Smooth muscle cell (in vitro differentiated cells): ENCODE results near the gene PMS1. TPM values are rescaled to one million over a fixed set of nuclear protein-coding genes. Genes with fewer than 3 reads are reported as not detected.
A peak's percentile ranks its signal among the peaks of the same experiment; 100 is the strongest.

Experiments
- DNase-seq: peaks from one replicate; lab custom pipeline; 2025; ENCODE audit not compliant: unreplicated experiment; lab: John Stamatoyannopoulos, UW
- H2AFZ ChIP-seq: fragments of 200-600 bp; sonication (generic); 2 replicates; pipeline ENCODE4 v1.6.0; 2016; ENCODE audit warnings: antibody characterized with exemption, low read depth, mild to moderate bottlenecking
- H3F3A ChIP-seq: fragments of 200-600 bp; sonication (generic); 2 replicates; pipeline ENCODE4 v1.6.0; 2017; ENCODE audit warnings: antibody characterized with exemption, low read depth
- H3K27ac ChIP-seq: fragments of 200-600 bp; sonication (generic); 2 replicates; pipeline ENCODE4 v1.5.1; 2016; ENCODE audit warnings: low read depth, mild to moderate bottlenecking
- H3K27me3 ChIP-seq: fragments of 200-600 bp; sonication (generic); 2 replicates; pipeline ENCODE4 v1.6.1; 2016; ENCODE audit warnings: low read depth, mild to moderate bottlenecking
- H3K36me3 ChIP-seq: fragments of 200-600 bp; sonication (generic); 2 replicates; pipeline ENCODE4 v1.5.1; 2016; ENCODE audit warnings: low read depth
- H3K4me1 ChIP-seq: fragments of 200-600 bp; sonication (generic); 2 replicates; pipeline ENCODE4 v1.5.1; 2016; ENCODE audit warnings: low read depth
- H3K4me2 ChIP-seq: fragments of 200-600 bp; sonication (generic); 2 replicates; pipeline ENCODE4 v1.6.0; 2016; ENCODE audit warnings: mild to moderate bottlenecking
- H3K4me3 ChIP-seq: fragments of 200-600 bp; sonication (generic); 2 replicates; pipeline ENCODE4 v1.5.1; 2016; ENCODE audit warnings: mild to moderate bottlenecking
- H3K79me2 ChIP-seq: fragments of 200-600 bp; sonication (generic); 2 replicates; pipeline ENCODE4 v1.6.0; 2016; ENCODE audit warnings: low read depth, mild to moderate bottlenecking
- H3K9ac ChIP-seq: fragments of 200-600 bp; sonication (generic); 2 replicates; pipeline ENCODE4 v1.6.0; 2016; ENCODE audit warnings: low read depth
- H3K9me3 ChIP-seq: fragments of 200-600 bp; sonication (generic); replicated peaks from 2 replicates; pipeline ENCODE4 v1.5.1; 2016; ENCODE audit warnings: low read depth
- H4K20me1 ChIP-seq: fragments of 200-600 bp; sonication (generic); 2 replicates; pipeline ENCODE4 v1.6.0; 2016; ENCODE audit warnings: low read depth
- CTCF ChIP-seq: fragments of 200-600 bp; sonication (generic); IDR thresholded peaks from 2 replicates; pipeline ENCODE4 v1.5.1; 2017; ENCODE audit warnings: borderline replicate concordance, mild to moderate bottlenecking, antibody characterized with exemption; ENCODE audit not compliant: insufficient read depth, poor library complexity, severe bottlenecking
- WGBS: methylation state at CpG from one replicate; pipeline ENCODE4 v1.1.7; 2016; ENCODE audit warnings: low lambda C conversion rate; 5-methylcytosine and 5-hydroxymethylcytosine counted together
- polyA plus RNA-seq: library from polyadenylated mRNA; unstranded; fragments of >200 nt; fragmentation: Nextera tagmentation; extraction: Ambion mirVana; gene quantifications from 2 replicates; pipeline ENCODE4 v1.2.1, GENCODE V29; 2016
- total RNA-seq: library from RNA; depleted of rRNA; stranded (reverse); fragments of >200 nt; gene quantifications from 2 replicates; pipeline ENCODE4 v1.2.3, GENCODE V29; 2014

PMS1 gene
- total and polyA plus RNA-seq, 2 experiments from 2014 or later = 12.4 to 21.9 TPM

GRCh38 chr2:189762229-189762550 lies 22.1 kb upstream of the PMS1 start:
- under 1% methylated on average over 7 of the region's 7 CpGs for WGBS
- H3K36me3 ChIP-seq = no peaks in the 10 kb centered on the region

GRCh38 chr2:189762551-189763298 lies 21.5 kb upstream of the PMS1 start, which contains the start of gene OSGEPL1:
OSGEPL1 (minus strand) TSS chr2:189762792; CDS start chr2:189761640, 1,152 bp downstream.
- Histone ChIP-seq H3K4me1 (no peaks in the 10 kb centered on the region), H3K9ac (peak within 1 kb of the TSS; percentile 60), H3K27me3 (no peaks in the 10 kb centered on the region), H2AFZ (peak within 1 kb of the TSS; percentile 100), H3K36me3 (no peaks in the 10 kb centered on the region), H3K27ac (peak within 1 kb of the TSS; percentile 41), H3K4me2 (peak within 1 kb of the TSS; percentile 96), H3K9me3 (no peaks in the 10 kb centered on the region), H4K20me1 (no peaks in the 10 kb centered on the region), H3F3A (peaks cover 11% of the 10 kb centered on the region), H3K79me2 (no peaks in the 10 kb centered on the region), H3K4me3 (peak within 1 kb of the TSS; percentile 96)
- DNase-seq = peak; percentile 39
- 1% methylated on average over 33 of the region's 33 CpGs for whole genome bisulfite sequencing
- TF ChIP-seq CTCF = peak; percentile 45

More at GRCh38 chr2:189762229-189762550, 22.1 kb upstream of the PMS1 start:
- no peak for DNase-seq
- Histone ChIP-seq H2AFZ (peak overlapping the region; percentile 100), H3K9me3 (no peaks in the 10 kb centered on the region), H3K4me3 (peak overlapping the region; percentile 96), H3K27me3 (no peaks in the 10 kb centered on the region), H3K79me2 (no peaks in the 10 kb centered on the region), H3F3A (peaks cover 11% of the 10 kb centered on the region), H3K4me1 (no peaks in the 10 kb centered on the region), H3K9ac (peak overlapping the region; percentile 60), H3K27ac (peak overlapping the region; percentile 41), H4K20me1 (no peaks in the 10 kb centered on the region), H3K4me2 (peak overlapping the region; percentile 96)
- TF ChIP-seq CTCF = no peak

GRCh38 chr2:189763908-189764661 lies 20.2 kb upstream of the PMS1 start:
- no peaks in the 10 kb centered on the region for H3K4me1 ChIP-seq
- no peak for TF ChIP-seq CTCF
- peak overlapping the region; percentile 96 for H3K4me2 ChIP-seq
- H3K9ac ChIP-seq = no peak overlapping the region
- H3K27ac ChIP-seq = peak overlapping the region; percentile 6
- DNase-seq = no peak
- no peak overlapping the region for H2AFZ ChIP-seq
- 81% methylated on average over 4 of the region's 4 CpGs for WGBS
- H3F3A ChIP-seq = peaks cover 11% of the 10 kb centered on the region
- no peak overlapping the region for H3K4me3 ChIP-seq
- H3K27me3 ChIP-seq = no peaks in the 10 kb centered on the region
- H3K9me3 ChIP-seq = no peaks in the 10 kb centered on the region
- H3K79me2 ChIP-seq = no peaks in the 10 kb centered on the region
- no peaks in the 10 kb centered on the region for H3K36me3 ChIP-seq
- no peaks in the 10 kb centered on the region for H4K20me1 ChIP-seq
